GM21515 (cell line): ENCODE results near the gene CD38.
A peak's percentile ranks its signal among the peaks of the same experiment; 100 is the strongest.
"Not testable (repeated sequence)": the region's sequence is repeated elsewhere in the genome, so short reads cannot be mapped to it uniquely, and the experiment has no call there.

Experiments used
- ATAC-seq: cut with Tn5 transposase; IDR thresholded peaks from one replicate; pipeline ENCODE4 v1.9.1; 2021; ENCODE audit not compliant: unreplicated experiment

The CD38 gene

DNA sequence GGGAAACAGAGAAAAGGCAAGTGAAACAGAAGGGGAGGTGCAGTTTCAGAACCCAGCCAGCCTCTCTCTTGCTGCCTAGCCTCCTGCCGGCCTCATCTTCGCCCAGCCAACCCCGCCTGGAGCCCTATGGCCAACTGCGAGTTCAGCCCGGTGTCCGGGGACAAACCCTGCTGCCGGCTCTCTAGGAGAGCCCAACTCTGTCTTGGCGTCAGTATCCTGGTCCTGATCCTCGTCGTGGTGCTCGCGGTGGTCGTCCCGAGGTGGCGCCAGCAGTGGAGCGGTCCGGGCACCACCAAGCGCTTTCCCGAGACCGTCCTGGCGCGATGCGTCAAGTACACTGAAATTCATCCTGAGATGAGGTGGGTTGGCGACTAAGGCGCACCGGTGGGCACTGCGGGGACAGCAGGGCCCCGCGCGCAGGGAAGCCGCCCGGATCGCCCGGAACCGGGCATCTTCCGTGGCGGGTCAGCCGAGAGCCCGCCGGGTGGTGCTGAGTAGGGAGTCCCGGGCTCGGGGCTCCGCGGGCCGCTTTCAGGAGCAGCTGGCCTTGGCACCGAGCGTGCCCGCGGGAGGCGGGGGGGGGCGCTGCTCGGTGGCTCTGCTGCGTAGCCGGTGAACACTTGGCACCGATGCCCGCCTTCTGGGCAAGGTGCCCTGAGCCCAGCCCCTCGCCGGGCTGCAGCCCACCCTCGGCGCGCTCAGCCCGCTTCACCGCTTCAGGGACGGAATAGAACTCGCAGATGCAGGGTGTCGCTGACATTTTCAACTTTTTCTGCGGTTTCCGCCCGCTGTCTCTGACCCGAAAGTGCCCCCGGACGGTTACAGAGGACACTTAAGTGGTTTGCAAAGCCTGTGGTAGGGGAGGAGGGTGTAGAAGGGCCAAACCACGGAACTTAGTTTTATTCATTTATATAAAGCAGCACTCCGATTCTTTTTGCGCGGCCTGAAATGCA, at the start of gene CD38:
Gene CD38, plus strand, starts transcription at position 40 of the 953 bp plus-strand sequence. Its CDS starts 87 bp downstream, at position 127.
- ATAC-seq: peak; percentile 77

DNA sequence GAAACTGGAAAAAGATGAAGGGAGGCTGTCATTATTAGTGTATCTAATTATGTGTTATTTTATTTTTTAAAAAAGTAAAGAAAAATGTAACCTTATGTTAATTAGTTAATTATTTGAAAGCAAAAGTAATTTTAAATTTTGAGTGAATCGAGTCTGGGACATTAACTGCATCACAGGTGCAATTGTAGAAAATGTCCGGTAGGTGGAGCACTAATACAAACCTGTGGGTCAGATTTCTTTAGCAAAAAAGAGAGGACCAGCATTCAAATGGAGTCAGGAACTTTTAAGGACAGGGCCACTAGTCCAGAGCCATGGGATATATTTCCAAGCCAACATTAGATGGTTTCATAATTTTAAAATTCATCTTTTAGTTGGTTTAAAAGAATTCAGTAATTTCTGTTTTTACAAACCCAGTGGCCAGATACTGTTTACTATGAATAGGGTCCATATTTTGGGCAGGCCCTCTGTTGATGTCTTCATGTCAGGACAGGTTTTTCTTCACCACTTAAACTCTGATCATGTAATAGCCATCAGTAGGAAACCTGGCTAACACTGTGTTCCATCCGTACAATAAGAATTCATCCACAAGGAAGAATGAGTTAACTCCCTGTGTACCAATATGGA, 48.1 kb upstream of the CD38 start:
- peak; percentile 76 for ATAC-seq

DNA sequence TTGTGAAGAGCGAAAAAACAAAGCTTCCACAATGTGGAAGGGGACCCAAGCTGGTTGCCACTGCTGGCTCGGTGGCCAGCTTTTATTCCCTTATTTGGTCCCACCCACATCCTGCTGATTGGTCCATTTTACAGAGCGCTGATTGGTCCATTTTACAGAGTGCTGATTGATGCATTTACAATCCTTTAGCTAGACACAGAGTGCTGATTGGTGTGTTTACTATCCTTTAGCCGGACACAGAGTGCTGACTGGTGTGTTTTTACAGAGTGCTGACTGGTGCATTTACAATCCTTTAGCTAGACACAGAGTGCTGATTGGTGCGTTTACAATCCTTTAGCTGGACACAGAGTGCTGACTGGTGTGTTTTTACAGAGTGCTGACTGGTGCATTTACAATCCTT, 45.1 kb upstream of the CD38 start:
- not testable (repeated sequence) for ATAC-seq

DNA sequence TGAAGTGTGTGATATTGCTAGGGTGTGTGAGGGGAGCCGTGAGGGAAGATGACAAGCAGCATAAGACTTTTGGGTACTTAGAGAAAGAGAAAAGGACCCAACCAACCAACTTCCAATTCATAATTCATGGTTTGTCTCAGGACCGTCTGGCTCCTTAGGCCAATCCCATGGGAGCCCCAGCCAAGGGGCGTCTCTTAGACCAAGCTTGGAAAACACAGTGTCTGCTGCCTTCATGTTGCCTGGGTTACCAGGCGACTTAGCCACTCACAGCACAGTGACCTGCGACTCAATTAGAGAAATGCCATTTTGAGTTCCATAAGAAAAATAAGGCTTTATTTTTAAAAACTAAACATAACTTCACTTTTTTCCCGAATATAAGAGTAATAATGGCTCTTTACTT, 42.6 kb upstream of the CD38 start:
- ATAC-seq: no peak

DNA sequence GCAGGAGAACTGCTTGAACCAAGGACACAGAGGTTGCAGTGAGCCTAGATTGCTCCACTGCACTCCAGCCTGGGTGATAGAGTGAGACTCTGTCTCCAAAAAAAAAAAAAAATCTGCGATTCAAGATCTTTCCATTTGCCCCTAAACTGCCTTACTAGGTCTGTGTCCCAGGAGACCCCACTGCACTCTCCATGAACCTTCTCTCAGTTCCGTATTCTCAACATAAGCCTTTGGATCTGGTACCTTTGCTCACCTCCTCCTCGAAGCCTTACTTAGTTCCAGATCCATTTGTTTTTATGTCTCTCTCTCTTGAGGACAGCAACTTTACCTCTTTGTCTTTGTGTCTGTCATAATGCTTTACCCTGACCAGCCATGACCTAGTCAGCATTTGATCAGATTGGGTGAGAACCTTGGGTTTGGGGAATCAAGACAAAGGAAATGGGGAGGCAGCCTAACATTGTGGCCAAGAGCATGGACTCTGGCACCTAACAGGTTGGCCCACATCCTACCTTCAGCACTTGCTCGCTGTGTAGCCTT, 41.5 kb upstream of the CD38 start:
- ATAC-seq: no peak

DNA sequence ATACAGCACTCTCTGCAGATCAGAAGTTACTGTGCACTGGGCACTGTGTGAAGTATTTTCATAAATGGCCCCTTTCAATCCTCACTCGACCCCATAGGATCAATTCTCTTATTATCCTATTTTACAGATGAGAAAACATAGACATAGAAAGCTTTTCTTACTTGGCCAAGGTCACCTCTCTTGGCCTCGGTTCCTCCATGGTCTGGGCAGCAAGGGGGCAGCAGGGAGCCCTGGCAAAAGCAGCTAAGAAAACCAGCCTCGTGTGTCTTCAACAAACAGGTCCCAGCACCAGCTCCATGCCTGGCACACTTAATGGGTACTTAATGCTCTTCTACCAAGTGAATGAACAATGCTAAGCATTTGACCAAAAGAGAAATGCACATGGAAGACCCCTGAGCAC, 40.9 kb upstream of the CD38 start:
- ATAC-seq: no peak

DNA sequence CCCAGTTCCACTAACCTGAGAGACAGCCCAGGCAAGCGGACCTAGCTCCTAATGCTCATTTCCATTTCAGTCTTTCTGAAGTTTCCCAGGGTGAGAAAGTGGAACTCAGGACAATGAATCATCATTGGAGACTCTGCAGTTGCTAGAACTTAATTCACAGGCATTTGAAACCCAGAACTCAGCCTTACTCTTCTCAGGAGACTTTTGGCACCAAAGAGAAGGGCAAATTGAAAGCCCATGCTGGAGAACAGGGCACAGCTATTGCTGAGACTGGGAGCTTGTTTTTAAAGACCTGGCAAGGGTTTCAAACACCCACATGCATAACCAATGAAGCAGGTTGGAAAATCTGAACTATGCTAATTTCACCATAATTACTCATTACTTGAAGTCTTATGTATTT, 39.3 kb upstream of the CD38 start:
- ATAC-seq: no peak

DNA sequence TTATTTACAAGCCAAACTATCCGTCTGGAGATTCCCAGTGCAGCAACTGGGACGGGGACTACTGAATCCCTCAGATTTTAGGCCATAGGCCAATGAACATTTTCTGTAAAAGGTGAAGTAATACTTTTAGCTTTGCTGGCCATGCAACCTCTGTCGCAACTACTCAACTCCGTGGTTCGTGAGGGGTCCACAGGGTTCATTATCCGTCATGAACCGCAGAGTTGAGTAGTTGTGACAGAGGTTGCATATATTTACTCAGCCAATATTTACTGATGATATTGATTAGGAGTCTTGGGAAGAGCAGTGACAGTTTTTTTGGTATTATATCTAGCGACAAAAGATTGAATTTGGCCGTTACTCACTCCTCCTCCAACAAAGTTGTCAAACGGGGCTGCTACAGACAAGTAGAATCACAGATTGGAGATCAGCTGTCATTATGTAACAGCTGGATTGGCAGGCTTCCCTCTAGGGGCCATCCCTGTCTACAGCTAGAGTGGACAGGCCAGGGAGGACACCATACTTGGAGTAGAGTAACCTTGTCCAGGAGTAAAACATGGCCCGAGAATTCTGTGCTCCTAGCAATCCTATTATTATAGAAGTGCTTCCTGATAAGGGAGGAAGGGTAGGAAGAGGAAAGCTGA, 37.2 kb upstream of the CD38 start:
- ATAC-seq: no peak

DNA sequence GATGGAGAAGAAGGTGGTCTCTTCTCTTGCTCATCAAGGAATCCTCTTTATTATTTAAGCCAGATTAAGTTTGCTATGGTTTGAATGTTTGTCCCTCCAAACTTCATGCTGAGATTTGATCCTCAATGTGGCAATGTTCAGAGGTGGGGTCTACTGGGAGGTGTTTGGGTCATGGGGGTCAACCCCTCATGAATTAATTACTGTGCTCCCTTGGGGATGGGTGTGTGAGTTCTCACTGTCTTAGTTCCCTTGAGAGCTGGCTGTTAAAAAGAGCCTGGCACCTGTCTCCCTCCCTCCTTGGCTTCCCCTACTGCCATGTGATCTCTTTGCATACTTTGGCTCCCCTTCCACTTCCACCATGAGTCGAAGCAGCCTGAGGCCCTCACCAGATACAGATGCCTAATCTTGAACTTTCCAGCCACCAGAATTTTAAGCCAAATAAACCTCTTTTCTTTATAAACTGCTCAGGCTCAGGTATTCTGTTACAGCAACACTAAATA, 36.0 kb upstream of the CD38 start:
- no peak for ATAC-seq

DNA sequence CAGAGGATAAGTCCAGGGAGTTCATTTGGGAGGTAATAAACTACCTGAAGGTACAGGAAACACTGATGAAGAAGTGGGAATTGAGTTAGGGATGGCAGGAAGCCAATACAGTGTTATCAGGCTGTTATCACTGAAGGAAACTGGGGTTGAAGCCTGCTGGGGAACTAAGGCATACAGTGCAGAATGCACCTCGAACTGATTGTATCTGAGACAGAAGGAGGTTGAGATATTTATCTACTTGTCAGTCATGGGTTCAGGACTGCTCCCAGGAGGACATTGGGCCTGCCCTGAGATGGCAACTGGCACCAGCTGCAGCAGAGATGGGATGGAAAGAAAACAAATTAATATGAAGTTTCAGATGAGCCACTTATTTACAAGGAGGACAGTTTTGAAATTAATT, 35.5 kb upstream of the CD38 start:
- ATAC-seq: no peak

DNA sequence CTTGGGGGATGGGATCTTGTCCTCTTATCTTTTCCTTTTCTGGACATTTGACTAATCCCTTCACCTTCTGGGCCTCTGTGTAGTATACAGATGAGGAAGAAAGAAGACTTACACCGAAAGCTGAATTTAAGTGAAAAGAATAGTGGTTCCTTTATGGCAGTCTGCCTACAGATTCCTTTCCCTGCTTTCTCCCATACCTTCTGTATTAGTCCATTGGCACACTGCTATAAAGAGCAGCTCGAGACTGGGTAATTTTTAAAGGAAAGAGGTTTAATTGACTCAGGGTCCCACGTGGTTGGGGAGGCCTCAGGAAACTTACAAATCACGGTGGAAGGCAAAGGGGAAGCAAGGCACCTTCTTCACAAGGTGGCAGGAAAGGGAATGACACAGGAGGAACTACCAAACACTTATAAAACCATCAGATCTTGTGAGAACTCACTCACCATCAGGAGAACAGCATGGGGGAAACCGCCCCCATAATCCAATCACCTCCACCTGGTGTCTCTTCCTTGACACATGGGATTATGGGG, 34.0 kb upstream of the CD38 start:
- ATAC-seq: no peak

DNA sequence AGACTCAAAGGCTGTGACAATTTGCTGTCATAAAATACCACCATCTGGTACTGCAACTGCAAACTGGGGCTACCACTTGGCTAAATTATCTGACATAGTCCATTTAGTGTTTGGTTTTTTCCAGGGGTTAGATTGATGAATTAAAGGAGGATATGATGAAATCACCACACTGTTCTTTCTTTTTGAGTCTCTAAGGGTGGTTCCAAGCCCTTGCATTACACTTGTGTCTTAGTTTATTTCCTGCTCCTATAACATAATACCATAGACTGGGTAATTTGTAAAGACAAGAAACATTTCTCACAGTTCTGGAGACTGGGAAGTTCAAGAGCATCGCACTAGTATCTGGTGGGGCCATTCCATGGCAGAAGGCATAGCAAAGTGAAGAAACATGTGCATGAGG, 32.0 kb upstream of the CD38 start:
- ATAC-seq: no peak

DNA sequence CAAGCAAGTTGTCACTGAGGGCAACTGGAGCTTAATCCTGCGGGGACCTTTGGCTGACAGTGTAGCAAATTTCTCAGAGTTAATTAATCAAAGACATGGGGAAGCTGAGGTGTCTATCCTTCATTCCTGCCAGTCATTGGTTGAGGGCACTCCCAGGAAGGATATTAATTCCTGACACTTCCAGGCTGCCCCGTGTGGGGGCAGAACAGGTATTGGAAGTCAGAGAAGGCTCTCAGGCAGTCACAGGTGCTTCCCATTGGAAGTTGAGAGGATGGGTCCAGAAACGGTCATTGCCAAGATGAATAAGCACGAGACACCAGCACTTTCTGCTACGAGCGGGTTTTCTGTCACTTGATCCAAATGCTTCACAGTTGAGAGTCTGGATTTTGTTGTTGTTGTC, 29.1 kb upstream of the CD38 start:
- no peak for ATAC-seq

DNA sequence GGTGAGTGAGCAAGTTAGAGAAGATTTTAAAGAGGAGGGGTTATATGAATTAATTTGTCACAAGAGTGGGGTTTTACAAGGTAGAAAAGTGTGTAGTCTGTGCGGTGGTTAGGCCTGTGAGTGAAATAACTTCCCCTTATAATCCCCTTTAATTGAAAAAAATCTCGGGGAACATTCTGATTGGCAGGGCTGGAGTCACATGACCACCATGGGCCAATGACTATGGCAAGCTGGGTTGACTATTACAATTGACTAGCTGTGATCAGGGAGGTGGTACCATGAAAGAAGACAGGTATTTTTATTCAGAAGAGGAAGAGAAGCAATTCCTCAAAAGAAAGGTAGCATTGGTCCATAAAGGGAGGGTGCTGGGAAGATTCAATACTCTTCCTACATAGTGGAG, 27.0 kb upstream of the CD38 start:
- ATAC-seq: no peak

DNA sequence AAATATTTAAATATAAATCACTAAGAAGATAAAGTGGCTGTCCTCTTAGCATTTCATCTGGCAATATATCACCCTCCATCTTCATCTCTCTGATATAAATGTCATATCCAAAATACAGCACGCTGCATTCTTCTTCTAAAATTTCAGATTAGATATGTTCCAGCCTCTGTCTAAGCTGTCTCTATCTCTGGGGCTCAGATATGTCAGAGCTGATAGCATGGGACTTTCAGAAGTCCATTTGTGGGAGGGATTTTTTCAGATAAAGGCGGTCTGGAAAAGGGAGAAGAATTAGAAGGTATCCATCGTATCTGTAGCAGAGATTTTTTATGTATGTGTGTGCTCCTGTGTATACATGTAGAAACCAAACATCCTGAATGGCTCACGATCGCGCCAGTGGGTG, 25.0 kb upstream of the CD38 start:
- ATAC-seq: no peak

DNA sequence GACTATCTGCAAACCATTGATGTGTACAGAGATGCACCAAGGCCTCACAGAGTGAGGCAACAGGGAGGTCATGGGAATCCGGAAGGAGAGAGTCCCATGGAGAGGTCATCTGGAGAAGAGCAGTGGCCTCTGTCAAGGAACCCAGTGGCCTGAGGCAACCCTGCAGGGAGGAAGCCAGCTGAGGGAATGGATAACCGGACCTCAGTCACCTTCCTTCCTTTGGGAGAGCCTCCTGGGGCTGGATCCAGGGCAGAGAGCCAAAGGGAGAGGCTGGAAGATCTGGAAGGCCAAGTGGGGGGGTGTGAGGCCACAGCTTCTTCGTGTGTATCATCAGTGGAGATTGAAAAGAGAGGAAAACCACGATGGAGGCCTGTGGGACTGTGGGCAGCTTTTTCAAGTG, 24.3 kb upstream of the CD38 start:
- no peak for ATAC-seq

DNA sequence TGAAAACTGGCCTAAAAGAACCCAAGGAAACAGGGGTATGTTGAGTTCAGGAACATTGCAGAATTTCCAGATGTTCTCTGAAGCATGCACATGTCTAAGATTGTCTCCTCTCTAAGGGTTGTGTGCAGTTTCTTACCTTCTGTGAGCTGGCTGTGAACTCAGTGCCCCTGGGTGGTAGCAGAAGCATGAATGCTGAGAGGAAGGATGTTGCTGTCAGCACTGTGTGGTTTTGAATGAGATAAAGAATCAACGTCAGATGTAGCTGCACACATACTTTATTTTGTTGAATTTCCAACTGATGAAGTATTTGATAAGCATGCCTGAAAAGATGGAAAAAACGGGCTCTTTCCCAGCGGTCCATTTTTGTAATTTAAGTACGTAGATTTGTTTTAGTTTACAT, 23.8 kb upstream of the CD38 start:
- no peak for ATAC-seq

DNA sequence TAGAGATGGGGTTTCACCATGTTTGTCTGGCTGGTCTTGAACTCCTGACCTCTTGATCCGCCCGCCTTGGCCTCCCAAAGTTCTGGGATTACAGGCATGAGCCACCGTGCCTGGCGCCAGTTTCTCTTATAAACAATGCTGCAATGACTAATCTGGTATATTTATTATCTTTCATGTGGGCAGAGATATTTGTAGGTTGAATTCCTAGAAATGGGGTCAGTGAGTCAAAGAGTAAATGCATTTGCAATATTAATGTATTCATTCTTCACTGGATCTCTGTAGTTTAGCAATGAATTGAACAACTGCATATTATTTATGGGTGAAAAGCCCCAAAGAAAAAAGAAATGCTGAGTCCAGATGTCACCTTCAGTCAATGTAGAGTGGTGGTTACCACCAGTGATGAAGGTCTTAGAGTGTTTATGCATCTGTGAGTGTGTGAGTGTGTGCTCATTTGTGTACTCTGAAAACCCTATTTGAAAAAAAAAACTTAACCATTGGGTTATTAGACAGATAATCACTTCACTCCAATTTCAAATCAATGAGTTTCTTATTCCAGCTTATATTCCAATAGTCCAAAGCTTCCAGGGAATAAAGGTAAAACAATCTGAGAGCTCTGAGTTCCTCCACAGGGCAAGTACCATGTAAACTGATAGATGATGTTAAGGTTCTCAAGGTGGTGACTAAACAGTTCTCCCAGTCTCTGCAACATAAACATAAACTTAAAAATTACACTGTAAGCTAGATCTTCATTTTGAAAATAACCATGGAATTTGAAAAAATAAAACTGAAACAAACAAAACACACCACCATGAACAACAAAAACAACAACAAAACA, 22.6 kb upstream of the CD38 start:
- peak; percentile 20 for ATAC-seq

DNA sequence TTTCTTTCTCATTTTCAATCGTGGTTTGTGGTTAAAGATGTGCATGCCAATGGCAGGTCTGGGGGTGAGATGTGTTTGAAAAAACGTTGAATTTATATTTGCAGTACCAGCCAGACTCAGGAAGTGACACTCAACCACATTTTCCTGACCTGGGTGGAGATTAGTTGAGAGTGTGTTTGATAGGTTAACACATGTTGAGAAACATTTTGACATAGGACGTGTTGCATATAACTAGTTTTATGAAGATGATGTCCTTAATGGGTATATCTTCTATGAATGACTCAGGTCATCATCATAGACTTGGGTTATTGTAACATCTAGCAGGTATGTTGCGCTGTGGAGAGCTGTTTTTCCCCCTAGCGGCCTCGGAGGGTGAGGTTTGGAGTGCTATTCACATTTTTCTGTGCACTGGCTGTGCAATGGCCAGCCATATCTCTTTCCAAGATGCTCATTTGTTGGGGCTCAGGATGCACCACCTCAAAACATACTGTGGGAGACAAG, 21.7 kb upstream of the CD38 start:
- peak; percentile 74 for ATAC-seq

DNA sequence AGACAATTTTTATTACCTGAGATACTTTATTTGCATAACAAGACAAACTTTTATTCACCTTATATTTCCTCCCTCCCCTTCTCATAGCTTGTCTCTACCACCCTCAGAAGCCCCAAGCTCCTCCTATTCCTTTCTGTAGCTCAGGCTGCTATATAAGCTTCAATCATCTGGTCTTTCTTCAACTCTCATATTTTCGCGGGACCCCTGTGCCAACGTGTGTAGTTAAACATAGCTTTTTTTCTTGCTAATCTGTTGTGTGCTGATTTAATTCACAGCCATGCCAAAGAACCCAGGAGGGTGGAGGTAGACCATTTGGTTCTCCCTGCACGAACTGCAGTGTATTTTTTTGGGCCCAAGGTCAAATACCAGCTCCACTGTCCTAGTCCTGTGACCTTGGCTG, 21.1 kb upstream of the CD38 start:
- no peak for ATAC-seq
